Measurements from ENCODE around the gene KRT12. TPM values are rescaled to one million over a fixed set of nuclear protein-coding genes. Genes with fewer than 3 reads are reported as not detected.

The KRT12 gene
- total and polyA plus RNA-seq, 2 of the 4 experiments (the other 2 are of a cell fraction) = not detected

DNA sequence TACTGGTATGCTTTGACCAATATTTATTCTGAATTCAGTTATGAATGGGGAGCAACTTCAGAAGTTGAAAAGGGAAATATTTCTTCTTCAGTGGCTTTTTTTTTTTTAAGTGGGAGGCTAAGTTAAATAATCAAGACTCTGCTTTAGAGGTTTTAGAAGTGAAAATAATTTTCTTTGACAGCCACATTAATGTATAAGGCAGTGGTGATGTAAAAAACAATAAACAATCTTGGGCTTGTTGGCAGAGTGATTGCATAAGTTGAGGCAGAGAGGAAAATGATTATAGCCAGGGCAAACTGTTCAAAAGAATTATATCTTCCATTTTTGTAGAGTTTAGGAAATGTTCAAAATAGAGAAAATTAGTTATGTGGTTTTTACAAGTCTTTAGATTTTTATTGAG is 5.4 kb upstream of the KRT12 start:
- ChIA-PET CTCF (no interaction called here), POLR2A (ENCODE audit: unreplicated experiment) (no interaction called here)
- H2AK5ac ChIP-seq (ENCODE audit: low read depth, low read length) = no peak overlapping the region
- H3K23ac ChIP-seq (ENCODE audit: low read depth, low read length) = no peak overlapping the region
- no peak overlapping the region for H3K9ac ChIP-seq (ENCODE audit: low read depth, low read length)
- no peak overlapping the region for H2BK120ac ChIP-seq (ENCODE audit: low read depth, low read length)
- H4K5ac ChIP-seq (ENCODE audit: low read depth, low read length) = no peak overlapping the region
- no peak overlapping the region for H2BK15ac ChIP-seq (ENCODE audit: low read depth, low read length)
- peaks cover 2% of the 10 kb centered on the region; the same call in 1 of the 2 replicates for H3K27me3 ChIP-seq (ENCODE audit: control insufficient read depth, insufficient read depth, low read length)
- H3K4me3 ChIP-seq (ENCODE audit: insufficient read depth, low read depth, low read length) = no peak overlapping the region
- no peak overlapping the region for H3K27ac ChIP-seq (ENCODE audit: insufficient read depth, low read length)
- H2BK20ac ChIP-seq (ENCODE audit: low read depth, low read length) = no peak overlapping the region
- no TSS peak for BruUV-seq (replicated peaks)
- no peak overlapping the region for H4K8ac ChIP-seq (ENCODE audit: low read depth in 2 of 2, low read length in 2 of 2)
- no peak overlapping the region for H3K14ac ChIP-seq (replicated peaks; ENCODE audit: low read depth, low read length)
- H2BK5ac ChIP-seq (ENCODE audit: low read depth, low read length, poor library complexity, severe bottlenecking) = no peak overlapping the region
- H3K4me1 ChIP-seq (ENCODE audit: control insufficient read depth, insufficient read depth, low read length) = peaks cover 2% of the 10 kb centered on the region
- H3K9me1 ChIP-seq (ENCODE audit: insufficient read depth, low read length) = no peaks in the 10 kb centered on the region
- H2AK9ac ChIP-seq (replicated peaks; ENCODE audit: low read depth, low read length, poor library complexity) = no peak overlapping the region
- H2AFZ ChIP-seq (replicated peaks; ENCODE audit: low read length, poor library complexity) = no peak overlapping the region
- no peaks in the 10 kb centered on the region for H4K20me1 ChIP-seq (ENCODE audit: insufficient read depth, low read length)
- H3K4me2 ChIP-seq (ENCODE audit: low read depth, low read length) = peak overlapping the region; percentile 40; the same call in 1 of the 2 replicates
- no peaks in the 10 kb centered on the region for H3K79me1 ChIP-seq (ENCODE audit: low read depth in 1 of 2, low read length in 2 of 2)
- no peak overlapping the region for H3K18ac ChIP-seq (ENCODE audit: low read depth, low read length)
- H4K91ac ChIP-seq (ENCODE audit: insufficient read depth, low read depth, low read length) = no peak overlapping the region
- H3K36me3 ChIP-seq (ENCODE audit: control insufficient read depth, insufficient read depth, low read length) = no peaks in the 10 kb centered on the region
- in situ Hi-C loops (cut with MboI; ENCODE audit: low sequenced_read_pairs) = no loop called here
- dilution Hi-C loops (cut with HindIII; ENCODE audit: low sequenced_read_pairs, unreplicated experiment) = no loop called here
- H3K56ac ChIP-seq (ENCODE audit: extremely low read depth, insufficient read depth, low read length) = no peak overlapping the region
- DNase-seq (peak; percentile 20), ATAC-seq (ENCODE audit: low read depth) (no peak)
- intact Hi-C loops (cut with micrococcal nuclease) = no loop called here
- no peaks in the 10 kb centered on the region for H3K9me3 ChIP-seq (ENCODE audit: control insufficient read depth, insufficient read depth, low read length)
- no peak overlapping the region for H3K4ac ChIP-seq (ENCODE audit: low read depth, low read length)
- no peak for TF ChIP-seq SMC3 (IDR thresholded peaks at IDR 0.05; ENCODE audit: low read depth, low read length)
- TF ChIP-seq MAZ (IDR thresholded peaks at IDR 0.05; ENCODE audit: borderline replicate concordance, low read depth, low read length) = no peak
- TF ChIP-seq CEBPB (IDR thresholded peaks at IDR 0.05; ENCODE audit: low read depth, low read length) = peak; percentile 49; the same call in 1 of the 2 replicates

All from IMR-90 (cell line).